SHP77 (cell line): ENCODE data around the gene PBX2.
"Not testable (repeated sequence)": the region's sequence is repeated elsewhere in the genome, so short reads cannot be mapped to it uniquely, and the experiment has no call there.

ENCODE experiments used
- DNase-seq, 2 experiments: peaks; one replicate each; lab custom pipeline; 2025; lab: John Stamatoyannopoulos, UW

PBX2 gene

DNA sequence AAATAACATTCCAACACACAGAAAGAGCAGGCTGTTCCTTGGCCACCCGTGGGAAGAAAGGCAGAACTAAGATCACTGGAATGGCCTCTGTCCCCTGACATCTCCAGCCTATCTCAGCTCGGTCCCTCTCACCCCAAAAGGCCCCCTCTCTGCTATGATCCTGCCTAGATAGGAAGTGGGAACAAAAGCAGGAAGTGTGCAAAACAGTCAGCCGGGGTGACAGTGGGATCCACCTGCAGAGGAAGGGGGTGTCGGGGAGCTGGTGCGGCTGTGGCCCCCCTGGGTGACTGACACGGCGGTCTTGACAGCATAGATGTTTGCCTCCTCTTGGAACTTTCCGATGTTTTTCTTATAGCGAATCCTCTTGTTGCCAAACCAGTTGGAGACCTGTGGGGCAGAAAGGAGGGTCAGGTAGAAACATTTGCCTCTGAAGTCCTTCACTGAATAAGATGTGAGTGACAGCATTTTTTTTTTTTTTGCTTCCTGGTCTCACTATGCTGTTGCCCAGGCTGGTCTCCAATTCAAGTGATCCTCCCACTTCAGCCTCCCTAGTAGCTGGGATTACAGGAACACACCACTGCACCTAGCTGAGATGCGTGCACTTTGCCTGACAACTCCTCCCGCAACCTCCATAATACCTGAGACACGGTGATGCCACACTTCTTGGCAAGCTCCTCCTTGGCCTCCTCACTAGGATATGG is 2.8 kb downstream of the PBX2 start:
- no peak for DNase-seq

DNA sequence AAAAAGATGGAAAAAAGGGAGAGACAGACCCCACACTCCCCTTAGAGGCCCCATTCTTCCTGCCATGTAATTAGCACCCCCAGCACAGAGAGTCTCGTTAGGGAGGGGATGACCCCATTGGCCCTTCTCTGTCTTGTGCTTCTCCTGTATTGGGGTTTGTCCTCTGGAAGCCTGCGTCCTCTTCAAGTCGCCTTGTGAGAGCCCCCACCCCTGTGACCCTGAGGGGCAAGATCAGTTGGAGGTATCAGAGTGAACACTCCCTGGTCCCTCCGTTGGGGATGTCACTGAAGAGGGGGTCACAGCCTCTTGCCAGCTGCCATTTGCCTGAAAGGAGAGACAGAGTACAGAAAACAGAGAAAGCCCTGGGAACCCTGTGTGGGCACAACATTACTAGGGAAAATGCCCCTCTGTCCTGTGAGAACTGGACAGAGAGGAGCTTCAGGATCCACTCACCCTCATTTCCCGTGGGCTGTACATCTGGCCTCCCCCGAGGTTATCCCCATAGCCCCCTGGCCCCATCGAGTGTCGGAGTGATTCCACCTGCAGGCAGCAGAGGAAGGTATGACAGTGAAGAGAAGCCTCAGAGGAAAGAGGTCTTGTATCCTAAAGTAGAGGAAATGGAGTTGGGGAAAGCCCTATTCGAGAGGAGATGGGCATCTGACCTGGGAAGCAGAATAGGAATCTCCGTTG is 3.7 kb downstream of the PBX2 start:
- not testable (repeated sequence) for DNase-seq

DNA sequence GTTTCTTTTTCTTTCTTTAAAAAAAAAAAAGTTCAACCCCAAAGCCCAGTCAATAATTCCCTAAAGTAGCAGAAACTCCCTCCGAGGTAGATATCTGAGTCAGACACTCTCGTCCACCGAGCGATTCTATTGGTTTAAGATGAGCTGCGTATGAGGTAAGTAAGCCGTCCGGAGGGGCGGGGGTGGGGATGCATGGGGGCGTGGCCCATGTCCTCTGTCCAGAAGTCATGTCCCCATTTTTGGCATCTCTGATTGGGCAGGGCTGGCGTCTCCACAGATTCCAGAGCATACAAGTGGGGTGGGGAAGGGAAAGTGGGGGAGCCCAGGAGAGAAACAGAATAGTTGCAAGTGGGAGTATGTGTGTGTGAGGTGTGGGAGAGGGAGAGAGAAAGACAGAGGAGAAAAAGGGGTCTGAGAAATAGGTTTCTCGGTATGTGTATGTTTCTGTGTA is 4.3 kb downstream of the PBX2 start:
- DNase-seq = not testable (repeated sequence)

DNA sequence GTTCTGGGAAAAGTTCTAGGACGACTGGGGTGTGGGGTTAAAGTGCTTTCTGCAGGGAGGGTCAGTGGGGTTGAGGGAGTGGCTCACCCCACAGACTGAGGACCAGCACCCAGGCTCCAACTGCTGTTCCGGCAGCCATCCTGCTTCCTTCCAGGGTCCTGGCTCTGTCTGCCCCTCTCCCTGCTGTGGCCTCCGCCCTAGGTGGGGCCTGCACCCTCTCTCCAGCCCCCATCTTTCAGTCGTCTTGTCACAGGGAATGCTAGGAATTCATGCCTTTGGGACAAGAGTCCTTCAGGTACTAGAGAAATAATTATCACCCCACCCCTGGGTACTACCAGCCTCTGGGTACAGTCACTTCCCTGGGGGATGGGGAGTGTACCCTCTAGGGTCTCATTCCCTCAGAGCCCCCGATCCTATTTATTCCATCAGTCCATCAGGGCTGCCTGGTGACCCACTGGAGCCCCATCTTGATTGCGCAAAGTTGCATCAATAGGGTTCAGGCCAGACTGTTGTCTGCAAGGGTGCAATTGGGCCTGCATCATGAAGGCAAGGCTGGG is 5.8 kb downstream of the PBX2 start, which contains the start of gene AGER:
AGER (minus strand) TSS at position 170 of the 557 bp plus-strand sequence; CDS start at position 139, 31 bp downstream.
- DNase-seq = no peak

DNA sequence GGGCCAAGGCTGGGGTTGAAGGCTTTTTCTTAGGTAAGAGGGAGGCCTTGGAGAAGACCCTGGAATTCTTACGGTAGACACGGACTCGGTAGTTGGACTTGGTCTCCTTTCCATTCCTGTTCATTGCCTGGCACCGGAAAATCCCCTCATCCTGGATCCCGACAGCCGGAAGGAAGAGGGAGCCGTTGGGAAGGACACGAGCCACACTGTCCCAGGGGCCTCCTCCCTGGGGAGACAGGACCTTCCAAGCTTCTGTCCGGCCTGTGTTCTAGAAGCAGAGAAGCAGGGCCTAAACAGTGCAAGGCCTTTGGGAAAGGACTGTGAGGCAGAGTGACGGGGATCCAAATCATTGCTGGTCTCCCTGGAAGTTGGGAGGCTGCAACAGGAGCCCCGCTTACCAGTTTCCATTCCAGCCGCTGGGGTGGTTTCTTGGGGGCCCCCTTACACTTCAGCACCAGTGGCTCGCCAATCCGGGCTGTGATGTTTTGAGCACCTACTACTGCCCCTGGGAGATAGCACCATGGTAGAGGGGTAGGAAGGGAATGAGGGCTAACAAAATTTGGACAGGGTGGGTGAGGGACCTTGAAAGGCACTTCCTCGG is 6.4 kb downstream of the PBX2 start:
- no peak for DNase-seq

DNA sequence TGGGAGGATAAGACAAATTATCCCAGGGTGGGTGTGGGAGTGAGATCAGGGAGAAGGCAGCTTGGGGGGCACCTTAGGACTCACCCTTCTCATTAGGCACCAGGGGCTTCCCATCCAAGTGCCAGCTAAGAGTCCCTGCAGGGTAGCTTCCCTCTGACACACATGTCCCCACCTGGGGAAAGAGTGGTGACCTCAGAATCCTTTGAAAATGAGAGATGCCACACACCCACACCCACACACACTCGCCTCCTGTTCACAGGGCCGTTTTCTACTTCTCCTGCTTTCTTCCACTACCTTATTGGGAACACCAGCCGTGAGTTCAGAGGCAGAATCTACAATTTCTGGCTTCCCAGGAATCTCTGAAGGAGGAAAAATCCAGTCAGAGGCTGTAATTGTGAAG is 7.0 kb downstream of the PBX2 start:
- no peak for DNase-seq

DNA sequence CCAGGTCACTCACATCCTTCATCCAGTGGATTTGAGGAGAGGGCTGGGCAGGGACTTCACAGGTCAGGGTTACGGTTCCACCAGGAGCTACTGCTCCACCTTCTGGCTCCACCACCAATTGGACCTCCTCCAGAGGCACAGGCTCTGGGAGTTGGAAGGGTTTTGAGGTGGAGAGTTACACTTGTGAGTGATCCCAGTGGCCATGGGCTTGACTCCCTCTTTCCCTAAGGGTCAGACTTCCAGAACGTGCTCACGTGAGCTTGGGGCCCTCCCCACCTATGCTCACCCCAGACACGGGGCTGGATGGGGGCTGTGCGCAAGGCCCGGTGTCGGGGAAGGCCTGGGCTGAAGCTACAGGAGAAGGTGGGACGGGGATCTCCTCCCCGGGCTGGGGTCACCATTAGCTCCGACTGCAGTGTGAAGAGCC is 7.4 kb downstream of the PBX2 start:
- no peak for DNase-seq

DNA sequence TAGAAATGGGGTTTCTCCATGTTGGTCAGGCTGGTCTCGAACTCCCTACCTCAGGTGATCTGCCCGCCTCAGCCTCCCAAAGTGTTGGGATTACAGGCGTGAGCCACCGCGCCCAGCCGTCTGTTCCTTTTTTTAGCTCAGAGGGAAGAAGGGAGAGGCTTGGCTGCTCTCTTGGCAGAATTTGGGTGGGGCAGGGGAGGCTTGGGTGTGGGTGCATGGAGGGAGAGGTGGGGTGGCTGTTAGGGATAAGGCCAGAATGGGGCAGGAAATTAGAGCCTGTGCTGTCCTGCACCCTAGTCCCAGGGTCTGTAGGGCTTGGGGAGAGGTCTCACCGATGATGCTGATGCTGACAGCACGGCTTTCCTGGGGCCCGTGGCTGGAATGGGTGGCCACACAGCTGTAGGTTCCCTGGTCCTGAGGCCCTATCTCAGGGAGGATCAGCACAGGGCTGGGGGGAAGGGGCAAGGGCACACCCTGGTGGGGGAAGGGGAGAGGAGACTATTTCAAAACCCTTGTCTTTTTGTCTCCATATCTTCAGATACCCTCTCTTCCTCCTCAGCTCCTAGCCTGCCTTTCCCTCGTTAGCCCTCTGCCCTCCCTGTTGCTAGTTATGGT is 8.0 kb downstream of the PBX2 start:
- no peak for DNase-seq

DNA sequence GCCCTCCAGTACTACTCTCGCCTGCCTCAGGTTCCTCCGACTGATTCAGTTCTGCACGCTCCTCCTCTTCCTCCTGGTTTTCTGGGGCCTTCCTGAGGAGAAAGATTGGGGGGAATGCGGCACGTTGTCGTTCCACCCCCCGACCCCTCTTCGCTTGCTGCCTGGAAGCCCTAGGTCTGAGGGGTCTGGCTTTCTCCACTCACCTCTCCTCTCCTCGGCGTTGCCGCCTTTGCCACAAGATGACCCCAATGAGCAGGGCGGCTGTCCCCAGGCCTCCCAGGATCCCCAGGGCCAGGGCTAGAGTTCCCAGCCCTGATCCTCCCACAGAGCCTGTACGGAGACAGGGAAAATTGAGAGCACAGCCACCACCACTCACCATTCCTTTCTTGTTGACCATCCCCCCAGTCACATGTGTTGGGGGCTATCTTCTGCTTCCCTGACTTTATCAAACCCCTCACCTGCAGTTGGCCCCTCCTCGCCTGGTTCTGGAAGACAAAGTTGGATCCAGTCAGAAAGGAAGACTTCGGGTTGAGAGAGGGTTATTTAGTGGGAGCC is 8.8 kb downstream of the PBX2 start:
- no peak for DNase-seq

DNA sequence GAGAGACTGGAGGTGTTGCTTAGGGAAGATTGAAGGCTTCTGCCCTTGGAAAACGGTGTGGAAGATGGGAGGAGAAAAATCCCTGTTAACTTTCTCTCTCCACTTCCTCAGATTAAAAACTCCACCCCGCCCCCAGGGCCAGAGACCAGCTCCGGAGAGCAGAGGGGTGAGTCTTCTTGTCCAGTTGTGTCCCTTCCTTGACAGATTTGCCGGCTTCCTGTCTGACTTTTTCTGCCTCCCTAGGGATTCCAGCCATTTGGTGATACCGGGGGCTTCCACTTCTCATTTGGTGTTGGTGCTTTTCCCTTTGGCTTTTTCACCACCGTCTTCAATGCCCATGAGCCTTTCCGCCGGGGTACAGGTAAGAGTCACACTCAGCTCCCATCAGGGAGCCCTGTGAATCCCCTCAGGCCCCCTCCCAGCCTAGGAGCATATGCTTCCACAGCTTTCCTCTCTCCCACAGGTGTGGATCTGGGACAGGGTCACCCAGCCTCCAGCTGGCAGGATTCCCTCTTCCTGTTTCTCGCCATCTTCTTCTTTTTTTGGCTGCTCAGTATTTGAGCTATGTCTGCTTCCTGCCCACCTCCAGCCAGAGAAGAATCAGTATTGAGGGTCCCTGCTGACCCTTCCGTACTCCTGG is 10.1 kb downstream of the PBX2 start:
- no peak for DNase-seq

DNA sequence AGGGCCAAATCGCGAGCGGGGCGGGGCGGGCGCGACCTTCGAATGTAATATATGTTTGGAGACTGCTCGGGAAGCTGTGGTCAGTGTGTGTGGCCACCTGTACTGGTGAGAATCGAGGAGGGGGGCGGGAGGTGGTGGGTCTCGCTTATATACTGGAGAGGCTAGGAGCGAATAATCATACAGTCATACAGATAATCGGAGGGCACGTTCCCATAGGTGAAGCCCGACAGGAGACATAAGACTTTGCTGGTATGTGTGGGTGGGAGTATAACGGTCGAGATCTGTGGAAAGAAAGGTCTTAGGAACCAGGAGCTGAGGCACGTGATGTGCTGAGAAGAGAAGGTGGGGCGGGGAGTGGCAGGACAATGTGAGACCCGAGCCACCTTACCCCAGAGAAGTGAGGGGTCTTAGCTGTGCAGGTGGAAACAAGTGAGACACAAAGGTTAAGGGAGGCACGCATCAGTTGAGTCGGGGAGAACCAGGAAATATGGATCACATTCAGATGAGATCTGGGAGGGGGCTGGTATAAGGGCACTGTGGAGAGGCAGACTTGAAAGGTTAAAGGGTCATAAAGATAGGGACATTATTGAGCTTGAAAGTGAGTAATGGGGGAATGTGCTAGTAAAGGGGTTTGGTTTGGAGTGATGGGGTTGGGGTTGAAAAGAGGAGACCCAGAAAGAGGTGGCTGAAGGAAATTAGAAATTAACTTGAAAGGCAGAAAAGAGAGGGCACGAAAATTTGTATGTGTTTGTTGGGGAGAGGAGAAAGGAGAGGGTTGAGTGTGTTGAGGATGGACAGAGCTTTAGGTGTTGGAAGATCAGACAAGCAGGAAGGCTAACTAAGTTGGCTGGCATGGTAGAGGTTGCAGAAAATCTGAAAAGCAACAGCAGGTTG is 11.2 kb downstream of the PBX2 start:
- no peak for DNase-seq

DNA sequence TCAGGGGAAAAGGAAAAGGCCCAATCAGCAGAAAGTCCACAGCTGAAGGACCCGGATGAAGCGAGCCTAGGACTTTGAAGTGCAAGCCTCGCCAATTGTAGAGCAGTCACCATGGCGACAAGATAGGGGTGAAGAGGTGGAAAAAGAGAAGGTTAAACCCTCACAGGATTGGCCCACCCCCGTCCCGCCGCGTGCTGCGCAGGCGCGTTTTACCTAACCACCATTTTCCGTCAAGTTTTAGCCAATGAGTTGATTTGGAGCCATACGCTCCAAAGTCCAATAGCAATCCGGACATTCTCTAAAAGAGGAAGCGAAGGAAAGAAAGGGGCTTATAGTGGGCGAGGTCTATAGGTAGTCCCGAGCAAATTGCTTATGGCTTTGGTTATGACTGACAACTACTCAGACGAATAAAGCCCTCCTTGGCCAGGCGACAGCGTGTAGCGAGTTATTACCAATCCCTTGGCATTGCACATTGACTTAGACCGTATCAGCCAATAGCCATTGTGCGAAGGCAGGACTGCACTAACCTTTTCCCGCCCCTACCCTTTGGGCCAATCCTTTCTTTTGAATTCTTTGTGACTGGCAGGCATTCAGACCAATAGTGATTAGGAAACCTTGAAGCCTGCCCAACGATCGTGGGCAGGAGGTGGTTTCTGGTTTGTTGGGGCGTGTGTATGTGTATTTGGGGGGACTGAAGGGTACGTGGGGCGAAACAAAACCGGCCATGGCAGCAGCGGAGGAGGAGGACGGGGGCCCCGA is 12.0 kb downstream of the PBX2 start, which contains the start of gene RNF5:
RNF5 (plus strand) TSS at position 618 of the 759 bp plus-strand sequence; CDS start at position 725, 107 bp downstream.
- DNase-seq = peak; percentile 98 to 99

DNA sequence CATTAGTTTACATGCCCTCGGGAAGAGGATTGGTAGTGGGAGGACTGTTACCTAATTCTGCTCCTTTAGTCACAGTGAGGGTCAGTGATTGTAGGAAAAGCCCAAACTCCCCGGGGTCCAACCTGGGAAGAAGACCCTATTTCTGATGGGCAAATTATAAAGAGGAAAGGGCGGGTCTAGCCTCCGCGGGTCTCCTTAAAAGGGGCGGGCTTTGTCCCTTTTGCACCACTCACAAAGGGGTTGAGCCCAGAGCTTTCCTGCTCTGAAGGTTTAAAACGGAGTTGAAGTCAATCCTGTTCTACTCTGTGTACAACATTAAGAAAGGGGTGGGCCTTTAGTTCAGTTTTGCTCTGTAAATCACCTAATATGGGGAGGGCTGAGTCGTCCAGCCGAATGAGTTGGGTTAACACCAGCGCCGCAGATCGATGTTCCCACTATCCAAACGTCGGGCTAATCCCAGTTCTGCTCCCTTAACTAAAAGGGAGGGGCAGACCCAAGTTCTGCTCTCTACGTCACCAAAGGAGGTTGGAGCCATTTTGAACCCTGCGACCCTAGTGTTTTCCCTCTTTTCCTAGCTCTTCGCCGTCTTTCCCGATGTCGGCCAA is 12.7 kb downstream of the PBX2 start:
- peak; percentile 78 to 79 for DNase-seq

DNA sequence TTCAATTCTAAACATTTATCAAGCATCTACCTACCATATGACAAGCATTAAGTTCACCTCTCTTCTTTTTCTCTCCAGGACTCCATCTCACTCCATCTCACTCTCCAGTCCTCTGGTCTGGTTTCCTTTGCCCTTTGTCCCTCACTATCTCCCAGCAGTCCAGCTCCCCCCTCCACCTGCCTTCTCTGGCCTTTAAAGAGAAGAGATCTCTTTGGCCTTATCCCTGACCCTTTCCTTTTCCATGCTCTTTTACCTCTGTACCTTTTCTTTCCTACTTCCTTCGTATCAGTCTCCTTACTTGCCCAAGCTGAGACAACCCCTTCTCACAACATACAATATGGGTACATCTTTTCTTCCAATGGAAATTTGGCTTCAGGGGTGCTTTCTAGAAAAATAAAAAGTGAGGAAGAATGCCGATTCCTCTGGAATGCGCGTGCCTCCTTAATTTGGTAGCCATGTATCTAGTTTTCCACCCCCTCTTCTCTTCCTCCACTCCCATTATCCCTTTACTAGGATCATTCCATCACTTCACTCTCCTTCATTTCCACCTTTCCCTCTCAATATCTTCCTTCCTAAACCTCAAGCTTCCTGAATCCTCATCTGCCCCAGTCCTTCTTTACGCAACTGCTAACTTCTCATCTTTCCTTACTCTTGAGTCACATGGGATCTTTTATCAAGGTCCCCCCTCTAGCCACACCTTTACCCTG is 13.4 kb downstream of the PBX2 start:
- DNase-seq = no peak

DNA sequence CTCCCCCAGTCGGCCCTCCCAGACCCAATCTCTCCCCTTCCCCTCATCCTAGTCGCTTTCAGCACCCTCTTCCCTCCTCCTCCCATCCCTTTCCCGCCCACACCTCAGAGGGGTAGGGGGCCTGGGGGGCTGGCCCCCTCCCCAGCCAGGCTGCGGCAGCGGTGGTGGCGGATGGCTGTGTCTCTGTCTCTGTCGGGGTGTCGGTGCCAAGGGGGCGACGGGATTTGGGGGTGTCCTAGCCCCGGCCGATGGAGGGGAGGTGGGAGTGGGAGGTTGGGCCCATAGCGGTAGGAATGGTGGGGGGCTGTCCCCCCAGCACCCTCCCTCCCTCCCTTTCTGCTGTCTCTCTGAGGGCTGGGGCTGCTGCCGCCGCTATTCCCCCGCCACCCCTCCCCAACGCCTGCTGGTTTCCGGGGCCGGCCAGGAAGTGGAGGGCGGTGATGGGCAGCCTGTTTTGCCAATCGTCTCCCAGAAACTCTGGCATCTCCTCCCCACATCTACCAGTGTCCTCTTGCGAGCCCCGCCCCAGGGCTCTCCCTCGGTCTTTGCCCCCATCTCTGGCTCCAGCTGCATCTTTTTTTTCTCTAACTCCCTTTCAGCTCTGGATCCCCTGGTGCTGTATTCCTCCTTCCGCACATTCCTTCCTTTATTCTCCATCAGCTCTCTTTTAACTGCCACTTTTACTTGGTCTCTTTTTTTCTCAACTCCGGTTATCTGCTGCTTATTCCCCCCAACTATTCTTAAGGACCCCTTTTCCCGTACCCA is 14.1 kb downstream of the PBX2 start, which contains the start of gene AGPAT1:
AGPAT1 (minus strand) TSS at position 374 of the 765 bp plus-strand sequence. CDS start 4,588 bp downstream, outside the sequence.
- DNase-seq = peak; percentile 87 to 89

DNA sequence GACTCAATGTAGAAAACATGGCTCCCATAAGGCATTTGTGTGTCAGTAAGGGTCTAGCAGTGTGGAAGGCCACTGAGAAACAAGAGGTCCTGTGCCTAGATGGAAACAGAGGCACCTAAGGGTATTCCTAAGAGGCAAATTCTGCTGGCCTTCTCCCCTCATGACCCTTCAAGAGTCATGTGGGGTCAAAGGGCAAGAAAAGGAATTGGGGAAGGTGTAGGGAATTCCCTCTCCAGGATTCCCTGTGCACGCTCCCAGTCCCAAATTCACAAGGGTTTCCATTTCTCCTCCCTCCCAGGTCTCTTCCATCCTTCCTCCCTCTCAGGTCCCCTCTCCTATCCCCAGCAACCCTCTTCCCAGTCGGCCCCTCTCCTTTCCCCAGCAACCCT is 14.7 kb downstream of the PBX2 start:
- DNase-seq = no peak

DNA sequence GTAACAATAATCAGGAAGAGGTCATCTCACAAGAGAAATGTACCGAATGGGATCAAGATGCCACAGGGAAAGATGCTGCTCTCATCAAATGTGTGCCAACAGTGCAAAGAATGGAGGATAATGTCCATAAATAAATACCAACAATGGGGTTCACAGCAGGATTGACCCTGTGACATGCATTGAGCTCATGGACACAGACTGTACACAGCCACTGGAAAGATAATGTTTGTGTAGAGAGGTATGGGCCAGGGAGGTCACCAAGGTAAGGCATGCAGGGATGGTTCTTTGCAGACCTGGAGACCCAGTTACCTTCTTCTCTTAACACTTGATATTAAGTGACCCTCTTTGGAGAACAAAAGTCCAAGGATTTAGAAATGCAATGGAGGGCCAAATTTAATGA is 15.6 kb downstream of the PBX2 start:
- no peak for DNase-seq
